ENCODE measurements around the gene TOLLIP. TPM values are rescaled to one million over a fixed set of nuclear protein-coding genes. Genes with fewer than 3 reads are reported as not detected.

TOLLIP gene
- total RNA-seq, 1 experiment from 2014 or later, result 32.3 TPM

- Histone ChIP-seq H2AK5ac (ENCODE audit: insufficient read length, low read length) (no peak overlapping the region), H3K4me2 (ENCODE audit: insufficient read depth, insufficient read length, low read length) (no peak overlapping the region), H4K91ac (ENCODE audit: insufficient read length, low read depth, low read length) (no peak overlapping the region), H3K4ac (ENCODE audit: low read depth, low read length) (no peak overlapping the region), H3K79me1 (ENCODE audit: insufficient read depth, low read depth, low read length, poor library complexity, severe bottlenecking) (no peaks in the 10 kb centered on the region), H3K9me3 (ENCODE audit: control insufficient read depth, low read depth, low read length) (no peaks in the 10 kb centered on the region), H4K5ac (ENCODE audit: insufficient read length, low read depth, low read length) (no peak overlapping the region), H3K4me1 (ENCODE audit: insufficient read depth, low read length) (no peaks in the 10 kb centered on the region), H3K23ac (ENCODE audit: insufficient read length, low read depth, low read length) (no peak overlapping the region), H3K27ac (ENCODE audit: insufficient read length, low read depth, low read length) (no peak overlapping the region), H3T11ph (ENCODE audit: low read length) (no peak overlapping the region), H3K56ac (ENCODE audit: insufficient read length, low read depth, low read length) (no peak overlapping the region), H2AFZ (ENCODE audit: low read length) (no peak overlapping the region), H3K18ac (ENCODE audit: insufficient read length, low read depth, low read length) (no peak overlapping the region), H2BK20ac (ENCODE audit: low read depth, low read length, poor library complexity, severe bottlenecking) (no peak overlapping the region), H3K27me3 (ENCODE audit: insufficient read depth, low read length) (no peaks in the 10 kb centered on the region), H2BK15ac (ENCODE audit: low read depth, low read length) (no peak overlapping the region), H4K20me1 (ENCODE audit: control insufficient read depth, insufficient read depth, insufficient read length) (no peaks in the 10 kb centered on the region), H3K14ac (ENCODE audit: insufficient read depth, low read length) (no peak overlapping the region), H2BK12ac (ENCODE audit: insufficient read length, low read depth, low read length) (no peak overlapping the region), H3K9ac (ENCODE audit: extremely low read depth, insufficient read length, low read length) (no peak overlapping the region), H3K79me2 (ENCODE audit: insufficient read depth, low read length) (no peaks in the 10 kb centered on the region), H2BK5ac (ENCODE audit: insufficient read length, low read length) (no peak overlapping the region), H2BK120ac (ENCODE audit: low read depth, low read length, poor library complexity, severe bottlenecking) (no peak overlapping the region), H4K8ac (replicated peaks; ENCODE audit: insufficient read length, low read depth, low read length) (no peak overlapping the region), H3K23me2 (ENCODE audit: insufficient read length, low read depth, low read length, poor library complexity, severe bottlenecking) (no peaks in the 10 kb centered on the region)
- Mint-ChIP-seq H3K36me3 (ENCODE audit: insufficient read depth in 1 of 3, low read depth in 3 of 3) (peaks cover 3 to 28% (median 16%) of the 10 kb centered on the region in 3 experiments; a peak in 5 of 7 replicates), H3K27me3 (ENCODE audit: low read depth) (no peaks in the 10 kb centered on the region), H3K4me1 (peaks cover 2 to 3% of the 10 kb centered on the region in 2 experiments; a peak in 2 of 4 replicates), H3K9me3 (no peaks in the 10 kb centered on the region), H3K4me3 (no peak overlapping the region), H3K27ac (no peak overlapping the region)
- DNase-seq, result no peak
- WGBS (ENCODE audit: extremely low coverage, insufficient read length, low lambda C conversion rate), result no CpG with 5 or more reads among the region's 30 CpGs
- TF ChIP-seq, protein P1, sequence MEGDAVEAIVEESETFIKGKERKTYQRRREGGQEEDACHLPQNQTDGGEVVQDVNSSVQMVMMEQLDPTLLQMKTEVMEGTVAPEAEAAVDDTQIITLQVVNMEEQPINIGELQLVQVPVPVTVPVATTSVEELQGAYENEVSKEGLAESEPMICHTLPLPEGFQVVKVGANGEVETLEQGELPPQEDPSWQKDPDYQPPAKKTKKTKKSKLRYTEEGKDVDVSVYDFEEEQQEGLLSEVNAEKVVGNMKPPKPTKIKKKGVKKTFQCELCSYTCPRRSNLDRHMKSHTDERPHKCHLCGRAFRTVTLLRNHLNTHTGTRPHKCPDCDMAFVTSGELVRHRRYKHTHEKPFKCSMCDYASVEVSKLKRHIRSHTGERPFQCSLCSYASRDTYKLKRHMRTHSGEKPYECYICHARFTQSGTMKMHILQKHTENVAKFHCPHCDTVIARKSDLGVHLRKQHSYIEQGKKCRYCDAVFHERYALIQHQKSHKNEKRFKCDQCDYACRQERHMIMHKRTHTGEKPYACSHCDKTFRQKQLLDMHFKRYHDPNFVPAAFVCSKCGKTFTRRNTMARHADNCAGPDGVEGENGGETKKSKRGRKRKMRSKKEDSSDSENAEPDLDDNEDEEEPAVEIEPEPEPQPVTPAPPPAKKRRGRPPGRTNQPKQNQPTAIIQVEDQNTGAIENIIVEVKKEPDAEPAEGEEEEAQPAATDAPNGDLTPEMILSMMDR (conservative IDR thresholded peaks at IDR 0.05), result no peak
These were observed 37.5 kb downstream of the TOLLIP start for GRCh38 chr11:1271927-1272326.

All from H9 (cell line).